Esophagus (tissue), 2 donors: Measurements from ENCODE around the gene CTNNA1. TPM values are rescaled to one million over a fixed set of nuclear protein-coding genes. Genes with fewer than 3 reads are reported as not detected.
"Not testable (repeated sequence)": the region's sequence is repeated elsewhere in the genome, so short reads cannot be mapped to it uniquely, and the experiment has no call there.

ENCODE experiments used
- H3K27ac ChIP-seq, 2 donors: one replicate each; pipeline ENCODE4 v1.5.1; 2013; ENCODE audit warnings: low read depth in 2 of 2, mild to moderate bottlenecking in 2 of 2, inconsistent platforms in 1 of 2, low read length in 1 of 2, moderate library complexity in 1 of 2
- H3K27me3 ChIP-seq, 2 donors: one replicate each; pipeline ENCODE4 v1.6.1; 2013; ENCODE audit warnings: low read length in 2 of 2, control low read depth in 1 of 2, mild to moderate bottlenecking in 1 of 2; ENCODE audit not compliant: insufficient read depth in 2 of 2, control insufficient read depth in 1 of 2
- H3K36me3 ChIP-seq, 2 donors: one replicate each; pipeline ENCODE4 v1.6.1; 2013; ENCODE audit warnings: low read length in 1 of 2; ENCODE audit not compliant: control insufficient read depth in 2 of 2, insufficient read depth in 2 of 2
- H3K4me1 ChIP-seq, 2 donors: one replicate each; pipeline ENCODE4 v1.6.1; 2013; ENCODE audit warnings: low read length in 1 of 2; ENCODE audit not compliant: control insufficient read depth in 2 of 2, insufficient read depth in 2 of 2
- H3K4me3 ChIP-seq, 2 donors: one replicate each; pipeline ENCODE4 v1.5.1; 2013; ENCODE audit warnings: low read length in 2 of 2, mild to moderate bottlenecking in 2 of 2, low read depth in 1 of 2, moderate library complexity in 1 of 2
- H3K9me3 ChIP-seq, 2 donors: one replicate each; pipeline ENCODE4 v1.6.1; 2013; ENCODE audit warnings: mild to moderate bottlenecking in 2 of 2, low read depth in 1 of 2, low read length in 1 of 2, moderate library complexity in 1 of 2; ENCODE audit not compliant: control insufficient read depth in 2 of 2, insufficient read depth in 1 of 2
- WGBS, 2 donors: extraction: QIAGEN DNeasy Blood & Tissue Kit; methylation state at CpG; one replicate each; pipeline ENCODE4 v1.1.7; 2013; 5-methylcytosine and 5-hydroxymethylcytosine counted together
- polyA plus RNA-seq, 2 donors: library from polyadenylated mRNA; stranded (reverse); fragments of 200-250 nt; gene quantifications; one replicate each; pipeline ENCODE4 v1.2.3, GENCODE V29; 2013
- donor health status: healthy with polysubstance abuse.
- donor health status: Bipolar disorder and iron deficiency.

Gene CTNNA1
- polyA plus RNA-seq, 2 donors, result 221 to 223 TPM

GRCh38 chr5:138733509-138733908 lies 19.7 kb upstream of the CTNNA1 start:
- WGBS, 2 donors, result 77 to 80% methylated on average over 2 of the region's 2 CpGs
- no peaks in the 10 kb centered on the region for H3K36me3 ChIP-seq
- H3K27me3 ChIP-seq, result no peaks in the 10 kb centered on the region

GRCh38 chr5:138736293-138736692 lies 16.9 kb upstream of the CTNNA1 start:
- no peaks in the 10 kb centered on the region for H3K27me3 ChIP-seq
- 62 to 78% methylated on average over 5 of the region's 5 CpGs for WGBS, 2 donors
- H3K4me3 ChIP-seq, result no peak overlapping the region
- no peaks in the 10 kb centered on the region for H3K36me3 ChIP-seq
- H3K9me3 ChIP-seq, result no peaks in the 10 kb centered on the region
- no peaks in the 10 kb centered on the region for H3K4me1 ChIP-seq
- H3K27ac ChIP-seq, result no peak overlapping the region

More at GRCh38 chr5:138733509-138733908, 19.7 kb upstream of the CTNNA1 start:
- H3K9me3 ChIP-seq, result no peaks in the 10 kb centered on the region
- H3K4me1 ChIP-seq, result no peaks in the 10 kb centered on the region
- H3K27ac ChIP-seq, result no peak overlapping the region
- no peak overlapping the region for H3K4me3 ChIP-seq

- H3K4me3 ChIP-seq, result no peak overlapping the region
- H3K27me3 ChIP-seq, result no peaks in the 10 kb centered on the region
- peak overlapping the region; percentile 31 to 68 for H3K27ac ChIP-seq
- no peaks in the 10 kb centered on the region for H3K36me3 ChIP-seq
- WGBS, 2 donors, result 72 to 95% methylated on average over 2 of the region's 2 CpGs
- H3K9me3 ChIP-seq, result no peaks in the 10 kb centered on the region
- no peaks in the 10 kb centered on the region for H3K4me1 ChIP-seq
Observed at GRCh38 chr5:138737494-138738265, 15.5 kb upstream of the CTNNA1 start.

GRCh38 chr5:138738399-138738798 lies 14.8 kb upstream of the CTNNA1 start:
- H3K9me3 ChIP-seq, result no peaks in the 10 kb centered on the region
- H3K27me3 ChIP-seq, result no peaks in the 10 kb centered on the region
- H3K36me3 ChIP-seq, result no peaks in the 10 kb centered on the region
- WGBS, 2 donors, result 68 to 73% methylated on average over 4 of the region's 4 CpGs
- no peaks in the 10 kb centered on the region for H3K4me1 ChIP-seq
- H3K27ac ChIP-seq, result peak overlapping the region; percentile 81 to 90
- H3K4me3 ChIP-seq, result no peak overlapping the region

- Histone ChIP-seq H3K36me3 (no peaks in the 10 kb centered on the region), H3K4me3 (no peak overlapping the region), H3K4me1 (no peaks in the 10 kb centered on the region), H3K27ac (peak overlapping the region in 1 of 2 donors; percentile 0), H3K27me3 (no peaks in the 10 kb centered on the region), H3K9me3 (no peaks in the 10 kb centered on the region)
- 97 to 100% methylated on average over 1 of the region's 1 CpG for WGBS, 2 donors
Observed at GRCh38 chr5:138739938-138740337, 13.3 kb upstream of the CTNNA1 start.

- Histone ChIP-seq H3K27ac (no peak overlapping the region), H3K36me3 (no peaks in the 10 kb centered on the region), H3K4me1 (no peaks in the 10 kb centered on the region), H3K9me3 (no peaks in the 10 kb centered on the region), H3K27me3 (no peaks in the 10 kb centered on the region), H3K4me3 (no peak overlapping the region)
- WGBS, 2 donors, result 80 to 92% methylated on average over 4 of the region's 4 CpGs
Observed at GRCh38 chr5:138743484-138743883, 9.7 kb upstream of the CTNNA1 start.

GRCh38 chr5:138745268-138745667 lies 8.0 kb upstream of the CTNNA1 start:
- no peaks in the 10 kb centered on the region for H3K4me1 ChIP-seq
- H3K4me3 ChIP-seq, result no peak overlapping the region
- 86 to 88% methylated on average over 6 of the region's 6 CpGs for WGBS, 2 donors
- no peak overlapping the region for H3K27ac ChIP-seq
- no peaks in the 10 kb centered on the region for H3K36me3 ChIP-seq
- no peaks in the 10 kb centered on the region for H3K27me3 ChIP-seq
- H3K9me3 ChIP-seq, result no peaks in the 10 kb centered on the region

GRCh38 chr5:138748630-138749081 lies 4.6 kb upstream of the CTNNA1 start:
- WGBS, 2 donors, result 79 to 83% methylated on average over 5 to 6 of the region's 6 CpGs
- no peaks in the 10 kb centered on the region for H3K4me1 ChIP-seq
- no peaks in the 10 kb centered on the region for H3K36me3 ChIP-seq
- no peaks in the 10 kb centered on the region for H3K9me3 ChIP-seq
- H3K27me3 ChIP-seq, result no peaks in the 10 kb centered on the region
- no peak overlapping the region for H3K4me3 ChIP-seq
- H3K27ac ChIP-seq, result no peak overlapping the region

GRCh38 chr5:138751344-138751743 lies 1.9 kb upstream of the CTNNA1 start:
- not testable (repeated sequence) for H3K4me3 ChIP-seq, H3K36me3 ChIP-seq, H3K27me3 ChIP-seq, H3K9me3 ChIP-seq, H3K4me1 ChIP-seq, H3K27ac ChIP-seq
- 93 to 97% methylated on average over 2 of the region's 2 CpGs for WGBS, 2 donors

GRCh38 chr5:138752341-138752950 lies 779 bp upstream of the CTNNA1 start:
- Histone ChIP-seq H3K27me3 (no peaks in the 10 kb centered on the region), H3K4me3 (peak overlapping the region; percentile 58 to 96), H3K36me3 (no peaks in the 10 kb centered on the region), H3K27ac (peak overlapping the region; percentile 94 to 95), H3K4me1 (peaks cover 0 to 4% of the 10 kb centered on the region in 2 donors), H3K9me3 (no peaks in the 10 kb centered on the region)
- 16 to 18% methylated on average over 18 of the region's 18 CpGs for WGBS, 2 donors
